H1 (cell line): ENCODE data around the gene AGAP1. TPM values are rescaled to one million over a fixed set of nuclear protein-coding genes. Genes with fewer than 3 reads are reported as not detected.

Source experiments
- CBX5 ChIP-seq: fragments of 300-800, 300-1000 bp; sonication (generic); IDR thresholded peaks from 2 replicates; pipeline ENCODE4 v1.7.1; 2016; ENCODE audit warnings: antibody characterized with exemption, low read length, low read depth
- JUN ChIP-seq: IDR thresholded peaks from 2 replicates; pipeline ENCODE4 v1.6.1; 2011; ENCODE audit warnings: low read depth, mild to moderate bottlenecking, improper control_type of control experiment, low read length
- NANOG ChIP-seq: IDR thresholded peaks from 2 replicates; pipeline ENCODE4 v1.6.1; 2011; ENCODE audit warnings: low read length, low read depth, mild to moderate bottlenecking, inconsistent platforms; ENCODE audit not compliant: insufficient read depth, poor library complexity, severe bottlenecking
- NRF1 ChIP-seq: IDR thresholded peaks from 2 replicates; pipeline ENCODE4 v1.6.1; 2011; ENCODE audit warnings: mild to moderate bottlenecking, low read depth, low read length, improper control_type of control experiment
- SUZ12 ChIP-seq: fragments of 200-600 bp; sonication (generic); IDR thresholded peaks from 2 replicates; pipeline ENCODE4 v1.6.1; 2012; ENCODE audit warnings: mild to moderate bottlenecking, inconsistent platforms, low read length, moderate library complexity, mixed read lengths
- polyA plus RNA-seq, 7 experiments: library from polyadenylated mRNA; depleted of rRNA in 3 of 7; stranded (reverse) in 5 of 7; unstranded in 2 of 7; fragments of >200 nt in 5 of 7; fragments of 200-250 nt in 2 of 7; gene quantifications; 1 replicate in 5 of 7; 2 replicates in 1 of 7; 4 replicates in 1 of 7; pipeline versions ENCODE4 v1.2.1 to v1.2.3, GENCODE V29; 2011 to 2013; ENCODE audit warnings: missing spikeins in 2 of 7, mixed read lengths in 2 of 7
- total RNA-seq: library from RNA; stranded (reverse); fragmentation: NEBNext Ultra II Directional; extraction: Animal tissue kit (Norgen Biotek cat#: 25700); gene quantifications from 2 replicates; pipeline ENCODE4 v1.2.1, GENCODE V29; 2021
- TF ChIP-seq, protein P1 (sequence below): IDR thresholded peaks from 2 replicates; pipeline ENCODE4 v1.6.1; 2012; ENCODE audit warnings: inconsistent platforms

AGAP1 gene
- total and polyA plus RNA-seq, 2 of the 8 experiments (the other 6 are each of a cell fraction or from before 2014, with no cell fraction given), result 18.1 to 39.4 TPM

DNA sequence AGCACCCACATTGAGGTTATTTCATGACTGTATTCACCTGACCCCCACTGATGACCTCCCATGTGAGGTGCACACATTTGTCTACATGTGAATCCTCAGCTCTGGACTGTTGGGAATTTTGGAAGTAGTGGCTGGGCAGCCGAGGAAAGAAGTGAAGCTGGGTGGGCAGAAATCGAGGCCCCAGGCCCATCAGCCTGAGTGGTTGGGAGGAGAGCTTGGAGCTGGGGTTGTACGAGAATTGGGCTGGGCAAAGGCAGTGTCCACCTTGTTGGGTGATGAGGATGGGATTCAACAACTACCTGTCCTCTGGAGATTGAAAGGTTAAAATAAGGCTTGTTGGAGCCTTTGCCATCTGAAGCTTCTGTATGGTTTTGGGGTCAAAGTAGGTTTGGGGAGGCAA lies 35.8 kb downstream of the AGAP1 start (continued):
- TF ChIP-seq NANOG (no peak), SUZ12 (no peak), JUN (no peak), CBX5 (no peak), NRF1 (no peak)
- TF ChIP-seq, protein P1, sequence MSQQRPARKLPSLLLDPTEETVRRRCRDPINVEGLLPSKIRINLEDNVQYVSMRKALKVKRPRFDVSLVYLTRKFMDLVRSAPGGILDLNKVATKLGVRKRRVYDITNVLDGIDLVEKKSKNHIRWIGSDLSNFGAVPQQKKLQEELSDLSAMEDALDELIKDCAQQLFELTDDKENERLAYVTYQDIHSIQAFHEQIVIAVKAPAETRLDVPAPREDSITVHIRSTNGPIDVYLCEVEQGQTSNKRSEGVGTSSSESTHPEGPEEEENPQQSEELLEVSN, result no peak
